Measurements from ENCODE around the gene SLC38A11. TPM values are rescaled to one million over a fixed set of nuclear protein-coding genes. Genes with fewer than 3 reads are reported as not detected.

The SLC38A11 gene
- total and polyA plus RNA-seq, 7 donors: 0.46 to 4.3 (median 0.71) TPM; not detected in 1

GRCh38 chr2:164953279-164953678 is 2.0 kb downstream of the SLC38A11 start:
- intact Hi-C loops (cut with DNase I): no loop called here
- TF ChIP-seq EP300 (IDR thresholded peaks at IDR 0.05): no peak
- Histone ChIP-seq H3K4me3 (no peak overlapping the region), H3K9me3 (no peaks in the 10 kb centered on the region), H3K27me3 (peaks cover 0 to 4% (median 0%) of the 10 kb centered on the region in 3 donors), H3K27ac (no peak overlapping the region), H3K4me1 (peaks cover 0 to 11% (median 5%) of the 10 kb centered on the region in 4 donors), H3K36me3 (no peaks in the 10 kb centered on the region)
- DNase-seq: no peak
- 64 to 72% methylated on average over 3 of the region's 3 CpGs for WGBS, 2 donors

GRCh38 chr2:164952057-164952702 is 3.1 kb downstream of the SLC38A11 start:
- 78 to 84% methylated on average over 8 of the region's 8 CpGs for WGBS, 2 donors
- intact Hi-C loops (cut with DNase I): no loop called here
- peaks cover 0 to 11% (median 5%) of the 10 kb centered on the region in 4 donors for H3K4me1 ChIP-seq
- H3K4me3 ChIP-seq: no peak overlapping the region
- H3K36me3 ChIP-seq: no peaks in the 10 kb centered on the region
- no peak for DNase-seq
- H3K9me3 ChIP-seq: no peaks in the 10 kb centered on the region
- TF ChIP-seq POLR2AphosphoS5 (IDR thresholded peaks at IDR 0.05): no peak
- no peak for TF ChIP-seq EP300 (IDR thresholded peaks at IDR 0.05)
- TF ChIP-seq, protein P1, sequence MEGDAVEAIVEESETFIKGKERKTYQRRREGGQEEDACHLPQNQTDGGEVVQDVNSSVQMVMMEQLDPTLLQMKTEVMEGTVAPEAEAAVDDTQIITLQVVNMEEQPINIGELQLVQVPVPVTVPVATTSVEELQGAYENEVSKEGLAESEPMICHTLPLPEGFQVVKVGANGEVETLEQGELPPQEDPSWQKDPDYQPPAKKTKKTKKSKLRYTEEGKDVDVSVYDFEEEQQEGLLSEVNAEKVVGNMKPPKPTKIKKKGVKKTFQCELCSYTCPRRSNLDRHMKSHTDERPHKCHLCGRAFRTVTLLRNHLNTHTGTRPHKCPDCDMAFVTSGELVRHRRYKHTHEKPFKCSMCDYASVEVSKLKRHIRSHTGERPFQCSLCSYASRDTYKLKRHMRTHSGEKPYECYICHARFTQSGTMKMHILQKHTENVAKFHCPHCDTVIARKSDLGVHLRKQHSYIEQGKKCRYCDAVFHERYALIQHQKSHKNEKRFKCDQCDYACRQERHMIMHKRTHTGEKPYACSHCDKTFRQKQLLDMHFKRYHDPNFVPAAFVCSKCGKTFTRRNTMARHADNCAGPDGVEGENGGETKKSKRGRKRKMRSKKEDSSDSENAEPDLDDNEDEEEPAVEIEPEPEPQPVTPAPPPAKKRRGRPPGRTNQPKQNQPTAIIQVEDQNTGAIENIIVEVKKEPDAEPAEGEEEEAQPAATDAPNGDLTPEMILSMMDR (IDR thresholded peaks at IDR 0.05): no peak
- no peak for TF ChIP-seq POLR2A (IDR thresholded peaks at IDR 0.05)
- peaks cover 0 to 4% (median 0%) of the 10 kb centered on the region in 3 donors for H3K27me3 ChIP-seq
- no peak overlapping the region for H3K27ac ChIP-seq

GRCh38 chr2:164948540-164948939 is 6.8 kb downstream of the SLC38A11 start:
- intact Hi-C loops (cut with DNase I): no loop called here
- H3K9me3 ChIP-seq: no peaks in the 10 kb centered on the region
- peaks cover 0 to 4% (median 0%) of the 10 kb centered on the region in 3 donors for H3K27me3 ChIP-seq
- no peak overlapping the region for H3K4me3 ChIP-seq
- 46 to 89% methylated on average over 1 of the region's 1 CpG for WGBS, 2 donors
- no peak for DNase-seq
- H3K4me1 ChIP-seq: no peaks in the 10 kb centered on the region
- H3K27ac ChIP-seq: no peak overlapping the region
- TF ChIP-seq EP300 (IDR thresholded peaks at IDR 0.05) (no peak), POLR2AphosphoS5 (IDR thresholded peaks at IDR 0.05) (no peak), POLR2A (IDR thresholded peaks at IDR 0.05) (no peak)
- TF ChIP-seq, protein P1 (IDR thresholded peaks at IDR 0.05): no peak
- H3K36me3 ChIP-seq: no peaks in the 10 kb centered on the region

- 87 to 88% methylated on average over 7 of the region's 7 CpGs for WGBS, 2 donors
- no peaks in the 10 kb centered on the region for H3K36me3 ChIP-seq
- peaks cover 0 to 4% (median 0%) of the 10 kb centered on the region in 3 donors for H3K27me3 ChIP-seq
Observed at GRCh38 chr2:164947281-164947680, 8.0 kb downstream of the SLC38A11 start.

DNA sequence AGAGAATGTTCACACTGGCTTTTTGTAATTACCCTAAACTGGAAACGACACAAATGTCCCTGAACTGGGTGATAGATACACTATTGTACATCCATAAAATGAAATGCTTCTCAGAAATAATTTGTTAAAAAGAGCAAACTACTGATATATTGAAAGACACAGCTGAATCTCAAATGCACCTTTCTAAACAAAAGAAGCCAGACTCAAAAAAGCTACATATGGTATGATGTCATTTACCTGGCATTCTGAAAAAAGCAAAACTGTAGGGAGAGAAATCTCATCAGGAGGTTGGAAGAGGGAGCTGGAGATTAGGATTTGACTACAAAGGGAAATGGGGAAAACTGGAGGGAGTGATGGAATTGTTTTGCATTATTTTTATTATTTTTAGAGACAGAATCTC is 12.0 kb downstream of the SLC38A11 start:
- Histone ChIP-seq H3K27me3 (no peaks in the 10 kb centered on the region), H3K4me1 (no peaks in the 10 kb centered on the region), H3K36me3 (no peaks in the 10 kb centered on the region), H3K9me3 (no peaks in the 10 kb centered on the region), H3K4me3 (no peak overlapping the region), H3K27ac (no peak overlapping the region)
- DNase-seq: no peak
- TF ChIP-seq, protein P1 (IDR thresholded peaks at IDR 0.05): no peak
- TF ChIP-seq POLR2AphosphoS5 (IDR thresholded peaks at IDR 0.05) (no peak), POLR2A (IDR thresholded peaks at IDR 0.05) (no peak), EP300 (IDR thresholded peaks at IDR 0.05) (no peak)
- 32 to 72% methylated on average over 1 of the region's 1 CpG for WGBS, 2 donors
- intact Hi-C loops (cut with DNase I): no loop called here

More at GRCh38 chr2:164947281-164947680, 8.0 kb downstream of the SLC38A11 start:
- no peaks in the 10 kb centered on the region for H3K4me1 ChIP-seq
- intact Hi-C loops (cut with DNase I): no loop called here
- no peak overlapping the region for H3K27ac ChIP-seq
- TF ChIP-seq POLR2AphosphoS5 (IDR thresholded peaks at IDR 0.05) (no peak), POLR2A (IDR thresholded peaks at IDR 0.05) (no peak), EP300 (IDR thresholded peaks at IDR 0.05) (no peak)
- TF ChIP-seq, protein P1 (IDR thresholded peaks at IDR 0.05): no peak
- DNase-seq: no peak
- H3K9me3 ChIP-seq: no peaks in the 10 kb centered on the region
- no peak overlapping the region for H3K4me3 ChIP-seq
